Activated T-helper 1 cell treated with Interleukin-2 at 50 U/mL for 16 hours (primary cell): Measurements from ENCODE around the gene COIL.
A peak's percentile ranks its signal among the peaks of the same experiment; 100 is the strongest.
"Not testable (repeated sequence)": the region's sequence is repeated elsewhere in the genome, so short reads cannot be mapped to it uniquely, and the experiment has no call there.

Source experiments
- DNase-seq: peaks from one replicate; pipeline ENCODE4 v3.0.0-alpha.2; 2020; ENCODE audit warnings: low read depth

COIL gene

GRCh38 chr17:56977673-56978395, 17.0 kb upstream of the COIL start, which contains the start of gene SCPEP1:
SCPEP1 (plus strand) TSS chr17:56978131; CDS start chr17:56978160, 29 bp downstream.
- DNase-seq, result peak; percentile 74

- DNase-seq, result no peak
These were observed 16.2 kb upstream of the COIL start for GRCh38 chr17:56976941-56977608.

GRCh38 chr17:56975656-56976055, 14.8 kb upstream of the COIL start:
- DNase-seq, result no peak

- no peak for DNase-seq
These were observed 13.2 kb upstream of the COIL start for GRCh38 chr17:56974055-56974454.

GRCh38 chr17:56973520-56973919, 12.7 kb upstream of the COIL start:
- DNase-seq, result no peak

GRCh38 chr17:56972111-56972730, 11.4 kb upstream of the COIL start:
- DNase-seq, result no peak

- no peak for DNase-seq
These were observed 10.1 kb upstream of the COIL start for GRCh38 chr17:56970974-56971373.

- DNase-seq, result no peak
These were observed 5.5 kb upstream of the COIL start for GRCh38 chr17:56966338-56966737.

- DNase-seq, result not testable (repeated sequence)
These were observed 4.8 kb upstream of the COIL start for GRCh38 chr17:56965681-56966080.

GRCh38 chr17:56965241-56965640, 4.4 kb upstream of the COIL start:
- not testable (repeated sequence) for DNase-seq

GRCh38 chr17:56956992-56957391, 3.9 kb downstream of the COIL start:
- DNase-seq, result no peak

GRCh38 chr17:56949595-56949994, 11.3 kb downstream of the COIL start:
- DNase-seq, result no peak

GRCh38 chr17:56948491-56948890, 12.4 kb downstream of the COIL start:
- DNase-seq, result no peak

- DNase-seq, result no peak
These were observed 13.1 kb downstream of the COIL start for GRCh38 chr17:56947741-56948140.

- DNase-seq, result no peak
These were observed 14.8 kb downstream of the COIL start for GRCh38 chr17:56945938-56946505.

- DNase-seq, result no peak
These were observed 17.2 kb downstream of the COIL start for GRCh38 chr17:56943505-56944125.

- no peak for DNase-seq
These were observed 20.9 kb downstream of the COIL start for GRCh38 chr17:56939869-56940484.

- not testable (repeated sequence) for DNase-seq
These were observed 22.6 kb downstream of the COIL start for GRCh38 chr17:56938206-56938605.

GRCh38 chr17:56937687-56938086, 23.2 kb downstream of the COIL start:
- no peak for DNase-seq

- no peak for DNase-seq
These were observed 24.0 kb downstream of the COIL start for GRCh38 chr17:56936697-56937322.

GRCh38 chr17:56935461-56935860, 25.4 kb downstream of the COIL start:
- no peak for DNase-seq
